Activated B cell treated with CpG ODN at 0.5 μM for 24 hours (primary cell): ENCODE results near the gene AGBL5. TPM values are rescaled to one million over a fixed set of nuclear protein-coding genes. Genes with fewer than 3 reads are reported as not detected.

Source experiments
- ATAC-seq: fragments of 200-7000 bp; cut with Tn5 transposase; one replicate; pipeline ENCODE4 v1.10.0; 2021; ENCODE audit warnings: low read depth, mild to moderate bottlenecking, moderate library complexity
- CTCF ChIA-PET: fragments of 350-600 bp; sonication (Branson Sonifier 250); formaldehyde crosslinking; loops from one replicate; lab custom pipeline; 2021; ENCODE audit warnings: antibody characterized with exemption; lab: Charles Lee
- POLR2A ChIA-PET: fragments of 350-600 bp; sonication (Branson Sonifier 250); formaldehyde crosslinking; loops from one replicate; lab custom pipeline; 2021; ENCODE audit warnings: antibody characterized with exemption; lab: Charles Lee
- DNase-seq: peaks from one replicate; pipeline ENCODE4 v3.0.0; 2022
- H3K27ac Mint-ChIP-seq: one replicate; pipeline ENCODE4 v1.8.0; 2020; ENCODE audit warnings: mixed read lengths
- H3K27me3 Mint-ChIP-seq: one replicate; pipeline ENCODE4 v1.8.0; 2021; ENCODE audit warnings: mixed read lengths
- H3K36me3 Mint-ChIP-seq: one replicate; pipeline ENCODE4 v1.8.0; 2021; ENCODE audit warnings: low read depth, mixed read lengths
- H3K4me1 Mint-ChIP-seq: one replicate; pipeline ENCODE4 v1.8.0; 2021; ENCODE audit warnings: mixed read lengths
- H3K4me3 Mint-ChIP-seq: one replicate; pipeline ENCODE4 v1.8.0; 2020; ENCODE audit warnings: mild to moderate bottlenecking, mixed read lengths
- H3K9me3 Mint-ChIP-seq: one replicate; pipeline ENCODE4 v1.8.0; 2020; ENCODE audit warnings: mixed read lengths
- intact Hi-C: fragments of 100-400 bp; cut with micrococcal nuclease; formaldehyde crosslinking; loops from one replicate; pipeline ENCODE4 v1.15.1; 2024
- total RNA-seq: library from RNA; stranded (reverse); gene quantifications from 2 replicates; pipeline ENCODE4 v1.2.3, GENCODE V29; 2022
- TF ChIP-seq, protein P1 (sequence below): fragments of 200-600 bp; IDR thresholded peaks from one replicate; pipeline ENCODE4 v1.8.0; 2022; ENCODE audit warnings: antibody characterized with exemption, mild to moderate bottlenecking

The AGBL5 gene
- total RNA-seq, 1 donor from 2014 or later: 14.9 TPM

DNA sequence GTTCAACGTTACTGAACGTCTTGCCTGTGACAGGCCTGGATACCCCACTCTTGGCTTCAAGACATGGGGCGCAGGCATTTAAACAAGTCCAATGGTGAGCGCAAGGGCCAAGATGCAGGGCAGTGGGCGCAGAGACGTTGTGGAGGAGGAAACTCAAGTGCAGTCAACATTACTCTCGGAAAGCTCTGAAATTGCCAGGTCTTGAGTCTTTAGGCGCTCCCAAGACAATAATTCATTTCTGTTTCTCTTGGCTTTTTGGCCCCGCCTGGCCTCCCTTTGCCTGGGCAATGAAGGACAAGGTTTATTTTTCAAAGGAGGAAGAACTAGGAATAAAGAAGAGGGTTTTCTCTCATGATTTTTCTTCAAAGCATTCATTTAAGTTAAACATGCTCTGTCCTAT is 32.0 kb upstream of the AGBL5 start:
- H3K36me3 Mint-ChIP-seq: no peaks in the 10 kb centered on the region
- H3K9me3 Mint-ChIP-seq: no peaks in the 10 kb centered on the region
- POLR2A ChIA-PET: no interaction called here
- intact Hi-C loops: no loop called here
- no peak overlapping the region for H3K27ac Mint-ChIP-seq
- H3K27me3 Mint-ChIP-seq: no peaks in the 10 kb centered on the region
- TF ChIP-seq, protein P1, sequence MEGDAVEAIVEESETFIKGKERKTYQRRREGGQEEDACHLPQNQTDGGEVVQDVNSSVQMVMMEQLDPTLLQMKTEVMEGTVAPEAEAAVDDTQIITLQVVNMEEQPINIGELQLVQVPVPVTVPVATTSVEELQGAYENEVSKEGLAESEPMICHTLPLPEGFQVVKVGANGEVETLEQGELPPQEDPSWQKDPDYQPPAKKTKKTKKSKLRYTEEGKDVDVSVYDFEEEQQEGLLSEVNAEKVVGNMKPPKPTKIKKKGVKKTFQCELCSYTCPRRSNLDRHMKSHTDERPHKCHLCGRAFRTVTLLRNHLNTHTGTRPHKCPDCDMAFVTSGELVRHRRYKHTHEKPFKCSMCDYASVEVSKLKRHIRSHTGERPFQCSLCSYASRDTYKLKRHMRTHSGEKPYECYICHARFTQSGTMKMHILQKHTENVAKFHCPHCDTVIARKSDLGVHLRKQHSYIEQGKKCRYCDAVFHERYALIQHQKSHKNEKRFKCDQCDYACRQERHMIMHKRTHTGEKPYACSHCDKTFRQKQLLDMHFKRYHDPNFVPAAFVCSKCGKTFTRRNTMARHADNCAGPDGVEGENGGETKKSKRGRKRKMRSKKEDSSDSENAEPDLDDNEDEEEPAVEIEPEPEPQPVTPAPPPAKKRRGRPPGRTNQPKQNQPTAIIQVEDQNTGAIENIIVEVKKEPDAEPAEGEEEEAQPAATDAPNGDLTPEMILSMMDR: no peak
- DNase-seq (no peak), ATAC-seq (no peak)
- CTCF ChIA-PET: interaction anchor here (0.7 to 3.5 kb wide), 2 partner anchors 58 to 174 kb away, joined by 4 to 23 read pairs; no protein-coding TSS in a partner anchor
- no peak overlapping the region for H3K4me3 Mint-ChIP-seq
- H3K4me1 Mint-ChIP-seq: no peaks in the 10 kb centered on the region

DNA sequence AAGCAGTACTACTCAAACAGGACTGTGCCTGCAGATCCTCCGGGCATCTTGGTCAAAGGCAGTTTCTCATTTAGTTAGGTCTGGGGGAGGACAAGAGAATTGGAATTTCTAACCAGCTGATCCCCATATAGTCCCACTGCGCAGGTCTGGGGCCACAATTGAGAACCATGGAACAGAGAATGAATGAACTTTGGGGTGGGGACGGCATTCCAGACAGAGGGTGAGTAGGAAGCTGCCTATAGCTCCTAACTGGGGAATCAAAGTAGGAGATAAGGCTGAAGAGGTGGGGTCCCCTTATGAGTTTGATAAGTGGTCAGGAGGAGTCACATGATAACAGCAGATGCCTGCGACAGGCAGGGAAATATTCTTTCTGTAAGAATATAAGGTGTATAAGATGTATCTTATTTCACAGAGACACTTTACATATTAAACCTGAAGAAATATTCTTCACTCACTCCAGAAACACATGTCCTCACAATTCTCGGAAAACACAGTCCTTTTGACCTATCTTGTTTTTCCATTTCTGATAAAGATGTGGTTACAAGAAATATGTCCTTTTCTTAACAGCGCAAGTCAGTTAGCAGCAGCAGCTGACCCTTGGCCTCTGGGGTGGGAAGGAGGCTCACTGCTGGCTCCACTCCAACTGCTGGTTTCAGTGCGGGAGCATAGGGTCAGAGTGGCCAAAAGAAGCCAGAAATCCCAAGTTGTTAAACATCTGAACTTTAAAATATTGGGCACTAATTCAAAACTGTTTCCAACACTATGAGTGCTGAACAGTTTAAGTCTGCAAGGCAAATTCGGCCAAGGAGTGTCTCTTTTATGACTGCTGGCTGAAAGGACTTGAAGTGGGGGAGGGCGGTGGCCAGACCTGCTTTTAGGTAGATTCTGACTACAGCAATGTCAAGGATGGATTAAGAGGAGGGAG is 31.3 kb upstream of the AGBL5 start:
- CTCF ChIA-PET: interaction anchor here (0.7 kb wide), 1 partner anchor 59 kb away, joined by 4 read pairs; no protein-coding TSS in a partner anchor
- POLR2A ChIA-PET: no interaction called here
- Mint-ChIP-seq H3K4me3 (no peak overlapping the region), H3K36me3 (no peaks in the 10 kb centered on the region), H3K9me3 (no peaks in the 10 kb centered on the region), H3K27me3 (no peaks in the 10 kb centered on the region), H3K4me1 (no peaks in the 10 kb centered on the region), H3K27ac (no peak overlapping the region)
- intact Hi-C loops: no loop called here
- TF ChIP-seq, protein P1: no peak
- ATAC-seq (no peak), DNase-seq (no peak)

DNA sequence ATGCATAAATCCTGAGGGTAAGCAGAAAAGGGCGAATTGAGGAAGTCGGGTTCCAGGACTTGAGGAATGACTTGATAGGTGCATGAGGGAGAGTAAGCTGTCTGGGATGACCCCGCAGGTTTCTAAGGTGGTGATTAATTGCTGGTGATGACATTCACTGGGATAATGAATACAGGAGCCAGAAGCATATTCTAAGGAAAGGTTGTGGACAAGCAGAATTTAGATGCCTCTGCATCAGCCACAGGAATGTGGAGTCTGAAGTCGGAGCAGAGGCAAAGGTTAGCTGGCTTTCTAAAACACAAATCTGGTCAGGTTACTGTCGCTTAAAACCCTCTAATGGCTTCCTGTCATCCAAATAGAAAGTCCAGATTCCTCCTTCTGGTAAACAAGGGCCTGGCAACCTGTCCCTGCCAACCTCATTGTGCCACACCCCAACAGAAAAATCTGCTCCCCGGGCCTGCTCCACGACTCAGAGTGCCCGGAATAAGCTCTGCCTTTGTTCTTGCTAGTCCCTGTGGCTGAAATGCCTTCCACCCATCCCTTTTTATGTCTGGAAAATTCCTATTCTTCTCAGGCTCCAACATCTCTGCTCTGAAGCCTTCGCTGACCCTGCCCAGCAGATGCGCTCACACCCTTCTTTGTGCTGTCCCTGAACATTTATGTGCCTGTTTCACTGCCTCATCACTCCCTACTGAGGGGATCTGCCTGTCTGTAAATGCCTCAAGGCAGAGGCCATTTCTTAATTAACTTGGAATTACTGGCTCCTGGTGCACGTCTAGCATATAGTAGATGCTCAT is 30.0 kb upstream of the AGBL5 start:
- no peak overlapping the region for H3K27ac Mint-ChIP-seq
- H3K27me3 Mint-ChIP-seq: no peaks in the 10 kb centered on the region
- DNase-seq (no peak), ATAC-seq (no peak)
- no peaks in the 10 kb centered on the region for H3K36me3 Mint-ChIP-seq
- TF ChIP-seq, protein P1: no peak
- H3K9me3 Mint-ChIP-seq: no peaks in the 10 kb centered on the region
- H3K4me1 Mint-ChIP-seq: no peaks in the 10 kb centered on the region
- intact Hi-C loops: no loop called here
- ChIA-PET POLR2A (no interaction called here), CTCF (no interaction called here)
- no peak overlapping the region for H3K4me3 Mint-ChIP-seq

DNA sequence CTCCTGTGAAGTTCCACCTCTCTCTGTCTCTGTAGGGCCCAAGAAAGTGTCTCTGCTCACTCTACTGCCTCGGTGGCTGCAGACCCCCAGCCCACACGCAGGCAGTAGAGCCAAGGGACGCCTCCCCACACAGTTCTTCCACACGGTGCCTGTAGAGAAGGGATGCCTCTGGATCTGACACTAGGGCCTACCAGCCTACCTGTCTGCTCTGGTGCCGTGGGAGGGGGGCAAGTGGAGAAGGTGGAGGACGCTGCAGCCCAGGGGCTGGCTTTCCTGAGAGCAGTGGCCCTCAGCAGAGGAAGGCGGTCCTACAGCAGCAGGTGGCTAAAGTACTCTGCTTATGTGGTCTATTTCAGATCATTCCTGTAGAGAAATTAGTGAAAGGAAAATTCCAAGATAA is 27.7 kb upstream of the AGBL5 start:
- DNase-seq (no peak), ATAC-seq (no peak)
- ChIA-PET POLR2A (no interaction called here), CTCF (no interaction called here)
- peaks cover 2% of the 10 kb centered on the region for H3K36me3 Mint-ChIP-seq
- no peak overlapping the region for H3K27ac Mint-ChIP-seq
- no peaks in the 10 kb centered on the region for H3K27me3 Mint-ChIP-seq
- H3K4me1 Mint-ChIP-seq: no peaks in the 10 kb centered on the region
- TF ChIP-seq, protein P1: no peak
- H3K9me3 Mint-ChIP-seq: no peaks in the 10 kb centered on the region
- no peak overlapping the region for H3K4me3 Mint-ChIP-seq
- intact Hi-C loops: no loop called here

DNA sequence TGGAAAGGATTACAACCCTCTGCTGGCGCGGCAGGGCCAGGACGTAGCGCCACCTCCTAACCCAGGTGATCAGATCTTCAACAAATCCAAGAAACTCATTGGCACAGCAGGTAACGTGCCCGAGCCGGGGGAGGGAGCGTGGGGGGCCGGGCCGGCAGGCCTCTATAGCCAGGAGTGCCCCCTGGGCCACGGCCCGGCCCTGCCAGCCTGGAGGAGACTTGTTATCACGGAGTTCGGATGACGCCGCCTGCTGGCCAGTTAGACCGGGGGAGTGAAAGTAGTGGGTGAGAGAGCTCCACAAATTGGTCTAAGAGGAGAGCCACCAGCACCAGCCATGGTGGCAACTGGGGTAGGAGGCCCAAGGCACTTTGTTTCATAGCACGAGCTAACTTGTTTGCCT is 27.3 kb upstream of the AGBL5 start:
- ChIA-PET POLR2A (no interaction called here), CTCF (interaction anchor here (1.1 kb wide), 1 partner anchor 16 kb away, joined by 3 read pairs; no protein-coding TSS in a partner anchor)
- no peak for ATAC-seq
- Mint-ChIP-seq H3K9me3 (no peaks in the 10 kb centered on the region), H3K27ac (no peak overlapping the region), H3K36me3 (peaks cover 2% of the 10 kb centered on the region), H3K4me3 (no peak overlapping the region), H3K4me1 (no peaks in the 10 kb centered on the region), H3K27me3 (no peaks in the 10 kb centered on the region)
- no peak for DNase-seq
- TF ChIP-seq, protein P1: no peak
- intact Hi-C loops: no loop called here
